ENCODE data around the gene KATNBL1. TPM values are rescaled to one million over a fixed set of nuclear protein-coding genes. Genes with fewer than 3 reads are reported as not detected.
"Not testable (repeated sequence)": the region's sequence is repeated elsewhere in the genome, so short reads cannot be mapped to it uniquely, and the experiment has no call there.

The KATNBL1 gene
- total RNA-seq, 2 donors from 2014 or later: 41.6 to 51.3 TPM

DNA sequence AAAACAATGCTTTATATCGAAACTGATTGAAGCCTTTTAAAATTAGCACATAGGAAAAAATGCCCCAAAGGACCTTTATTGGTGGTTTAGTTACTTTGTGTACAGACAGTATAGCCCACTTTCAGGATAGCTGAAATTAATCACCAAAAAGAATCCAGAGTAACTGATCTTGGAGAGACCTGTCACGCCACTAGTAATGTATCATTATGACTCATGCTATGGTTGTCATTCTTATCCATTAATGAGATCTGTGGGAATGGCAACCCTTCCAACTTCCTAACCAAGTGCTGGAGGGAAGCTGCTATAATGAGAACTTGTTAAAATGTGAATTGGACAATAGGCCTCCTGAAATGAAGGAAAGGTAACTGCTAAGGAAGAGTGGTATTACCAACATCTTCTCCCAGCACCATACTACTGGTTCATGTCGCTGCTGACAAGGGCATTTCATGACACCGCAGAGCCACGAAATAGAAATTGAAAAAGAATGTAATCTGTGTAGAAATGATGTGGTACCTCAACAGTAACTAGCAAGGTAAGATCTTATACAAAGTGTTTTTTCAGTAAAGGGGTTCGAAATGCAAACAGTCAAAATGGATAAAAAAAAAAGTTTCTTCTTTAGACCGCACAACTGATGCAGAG lies 7.8 kb upstream of the KATNBL1 start:
- H3K27me3 Mint-ChIP-seq: peaks cover 2% of the 10 kb centered on the region
- H3K4me1 Mint-ChIP-seq: no peaks in the 10 kb centered on the region
- H3K27ac Mint-ChIP-seq: peak overlapping the region; percentile 17
- no peaks in the 10 kb centered on the region for H3K36me3 Mint-ChIP-seq (ENCODE audit: low read depth)
- H3K9me3 Mint-ChIP-seq: no peaks in the 10 kb centered on the region
- no peak overlapping the region for H3K4me3 Mint-ChIP-seq
- peak; percentile 72 for ATAC-seq (replicated peaks)

GRCh38 chr15:34216527-34217270 lies 6.8 kb upstream of the KATNBL1 start:
- H3K4me3 Mint-ChIP-seq: no peak overlapping the region
- no peaks in the 10 kb centered on the region for H3K4me1 Mint-ChIP-seq
- peaks cover 2% of the 10 kb centered on the region for H3K27me3 Mint-ChIP-seq
- H3K27ac Mint-ChIP-seq: peak overlapping the region; percentile 17
- H3K36me3 Mint-ChIP-seq (ENCODE audit: low read depth): no peaks in the 10 kb centered on the region
- ATAC-seq (replicated peaks): no peak
- H3K9me3 Mint-ChIP-seq: no peaks in the 10 kb centered on the region

DNA sequence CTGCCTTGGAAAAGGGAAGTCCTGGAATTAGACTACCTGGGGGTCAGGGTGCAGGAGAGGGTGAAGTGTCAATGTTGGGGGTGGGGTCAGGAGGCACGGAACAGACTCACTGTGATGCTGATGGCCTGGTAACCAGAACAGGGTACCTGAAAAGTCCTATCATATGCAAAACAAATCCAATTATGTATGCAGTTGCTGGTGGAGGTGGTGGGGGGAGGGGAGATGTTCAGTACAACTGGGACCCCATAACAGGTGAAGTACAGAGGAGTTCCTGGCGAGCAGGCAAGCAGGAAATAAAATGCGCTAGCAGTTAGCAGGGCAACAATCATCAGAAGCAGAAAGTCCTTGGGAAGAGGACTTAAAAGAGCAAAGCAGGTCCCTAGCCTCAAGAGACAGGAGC lies 4.2 kb upstream of the KATNBL1 start:
- Mint-ChIP-seq H3K27me3 (peaks cover 2% of the 10 kb centered on the region), H3K36me3 (ENCODE audit: low read depth) (no peaks in the 10 kb centered on the region), H3K4me1 (peaks cover 4% of the 10 kb centered on the region), H3K4me3 (no peak overlapping the region), H3K27ac (no peak overlapping the region), H3K9me3 (no peaks in the 10 kb centered on the region)
- no peak for ATAC-seq (replicated peaks)

GRCh38 chr15:34213690-34214089 lies 3.8 kb upstream of the KATNBL1 start:
- no peak overlapping the region for H3K4me3 Mint-ChIP-seq
- H3K36me3 Mint-ChIP-seq (ENCODE audit: low read depth): no peaks in the 10 kb centered on the region
- H3K27ac Mint-ChIP-seq: no peak overlapping the region
- H3K27me3 Mint-ChIP-seq: peaks cover 2% of the 10 kb centered on the region
- H3K9me3 Mint-ChIP-seq: no peaks in the 10 kb centered on the region
- peaks cover 6% of the 10 kb centered on the region for H3K4me1 Mint-ChIP-seq
- ATAC-seq (replicated peaks): no peak

GRCh38 chr15:34206011-34206410 lies 3.9 kb downstream of the KATNBL1 start:
- H3K27ac Mint-ChIP-seq: peak overlapping the region; percentile 26
- peaks cover 12% of the 10 kb centered on the region for H3K36me3 Mint-ChIP-seq (ENCODE audit: low read depth)
- no peaks in the 10 kb centered on the region for H3K9me3 Mint-ChIP-seq
- H3K4me3 Mint-ChIP-seq: peak overlapping the region; percentile 28
- peaks cover 32% of the 10 kb centered on the region for H3K4me1 Mint-ChIP-seq
- ATAC-seq (replicated peaks): peak; percentile 43
- no peaks in the 10 kb centered on the region for H3K27me3 Mint-ChIP-seq

GRCh38 chr15:34203936-34204335 lies 6.0 kb downstream of the KATNBL1 start:
- Mint-ChIP-seq H3K36me3 (ENCODE audit: low read depth) (peaks cover 30% of the 10 kb centered on the region), H3K4me1 (peaks cover 27% of the 10 kb centered on the region), H3K27me3 (no peaks in the 10 kb centered on the region), H3K4me3 (no peak overlapping the region), H3K27ac (no peak overlapping the region), H3K9me3 (no peaks in the 10 kb centered on the region)
- peak; percentile 48 for ATAC-seq (replicated peaks)

DNA sequence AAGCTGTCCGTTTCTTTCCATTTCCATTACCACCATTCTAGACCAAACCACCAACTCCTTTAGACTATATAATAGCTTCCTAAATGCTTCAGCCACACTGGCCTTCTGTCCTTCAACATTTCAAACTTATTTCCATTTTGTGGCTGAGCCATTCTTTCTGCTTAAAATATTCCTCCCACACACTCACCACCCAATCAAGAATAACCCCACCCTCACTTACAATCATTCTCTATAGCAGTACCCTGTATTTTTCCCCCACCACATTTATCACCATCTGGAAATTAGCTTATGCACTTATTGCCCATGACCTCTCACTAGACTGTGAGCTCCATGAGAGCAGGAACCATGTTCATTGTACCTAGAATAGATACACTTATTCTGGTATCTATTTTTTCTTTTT lies 6.6 kb downstream of the KATNBL1 start:
- Mint-ChIP-seq H3K4me1 (peaks cover 22% of the 10 kb centered on the region), H3K4me3 (no peak overlapping the region), H3K27me3 (no peaks in the 10 kb centered on the region), H3K9me3 (no peaks in the 10 kb centered on the region), H3K27ac (no peak overlapping the region), H3K36me3 (ENCODE audit: low read depth) (peaks cover 37% of the 10 kb centered on the region)
- ATAC-seq (replicated peaks): no peak

- H3K4me1 Mint-ChIP-seq; ATAC-seq (replicated peaks); H3K27me3 Mint-ChIP-seq; H3K9me3 Mint-ChIP-seq; H3K4me3 Mint-ChIP-seq; H3K27ac Mint-ChIP-seq; H3K36me3 Mint-ChIP-seq (ENCODE audit: low read depth): not testable (repeated sequence)
These were observed 16.6 kb downstream of the KATNBL1 start for GRCh38 chr15:34193272-34193671.

DNA sequence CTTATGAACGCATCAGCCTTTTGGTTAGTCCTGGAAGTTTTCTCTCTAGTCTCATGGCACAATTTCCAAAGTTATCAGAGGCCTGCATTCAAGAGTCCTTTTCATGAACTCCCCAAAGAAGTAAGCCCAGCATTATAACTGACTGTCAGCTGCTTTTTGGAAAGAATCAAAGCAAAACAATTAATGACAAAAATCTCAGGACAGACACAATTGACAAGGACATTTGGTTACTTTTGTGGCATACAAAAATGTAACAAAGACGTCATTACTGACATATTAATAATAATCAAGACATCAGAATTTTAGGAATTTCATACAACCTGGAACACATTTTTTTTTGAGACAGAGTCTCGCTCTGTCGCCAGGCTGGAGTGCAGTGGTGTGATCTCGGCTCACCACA lies 21.2 kb downstream of the KATNBL1 start:
- no peak for ATAC-seq (replicated peaks)
- peaks cover 7% of the 10 kb centered on the region for H3K4me1 Mint-ChIP-seq
- H3K9me3 Mint-ChIP-seq: no peaks in the 10 kb centered on the region

DNA sequence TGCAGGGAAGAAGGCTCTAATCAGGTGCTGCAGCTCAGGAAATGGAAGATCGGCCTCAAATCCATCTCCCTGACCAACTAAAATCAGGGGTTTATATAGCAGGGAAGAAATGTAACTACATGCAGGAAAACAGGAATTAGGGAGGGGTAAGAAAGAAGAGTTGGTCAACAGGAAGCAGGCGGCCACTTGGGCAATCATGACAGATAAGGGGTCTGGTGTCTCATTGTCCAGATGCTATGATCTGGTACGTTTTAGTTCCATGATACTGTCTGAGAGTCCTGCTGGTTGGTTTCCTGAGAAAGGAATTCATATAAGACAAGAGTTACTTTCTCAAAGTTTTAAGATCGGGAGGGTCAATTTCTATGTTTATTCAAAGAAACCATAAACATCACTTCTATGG lies 24.2 kb downstream of the KATNBL1 start:
- H3K27me3 Mint-ChIP-seq: no peaks in the 10 kb centered on the region
- H3K27ac Mint-ChIP-seq: peak overlapping the region; percentile 44
- no peak for ATAC-seq (replicated peaks)
- peaks cover 11% of the 10 kb centered on the region for H3K4me1 Mint-ChIP-seq
- H3K4me3 Mint-ChIP-seq: no peak overlapping the region
- H3K36me3 Mint-ChIP-seq (ENCODE audit: low read depth): peaks cover 4% of the 10 kb centered on the region
- no peaks in the 10 kb centered on the region for H3K9me3 Mint-ChIP-seq

More for the DNA sequence above, 21.2 kb downstream of the KATNBL1 start:
- no peaks in the 10 kb centered on the region for H3K27me3 Mint-ChIP-seq
- peaks cover 4% of the 10 kb centered on the region for H3K36me3 Mint-ChIP-seq (ENCODE audit: low read depth)
- no peak overlapping the region for H3K27ac Mint-ChIP-seq
- H3K4me3 Mint-ChIP-seq: no peak overlapping the region

GRCh38 chr15:34182942-34183341 lies 27.0 kb downstream of the KATNBL1 start:
- H3K36me3 Mint-ChIP-seq (ENCODE audit: low read depth): peaks cover 4% of the 10 kb centered on the region
- no peaks in the 10 kb centered on the region for H3K27me3 Mint-ChIP-seq
- H3K4me3 Mint-ChIP-seq: no peak overlapping the region
- no peaks in the 10 kb centered on the region for H3K9me3 Mint-ChIP-seq
- no peak overlapping the region for H3K27ac Mint-ChIP-seq
- H3K4me1 Mint-ChIP-seq: peaks cover 16% of the 10 kb centered on the region
- no peak for ATAC-seq (replicated peaks)

- Mint-ChIP-seq H3K4me3 (no peak overlapping the region), H3K27ac (no peak overlapping the region)
These were observed 30.7 kb downstream of the KATNBL1 start for GRCh38 chr15:34179234-34179633.

GRCh38 chr15:34165987-34166573 lies 43.8 kb downstream of the KATNBL1 start:
- not testable (repeated sequence) for H3K27me3 Mint-ChIP-seq

More at GRCh38 chr15:34179234-34179633, 30.7 kb downstream of the KATNBL1 start:
- Mint-ChIP-seq H3K36me3 (ENCODE audit: low read depth) (peaks cover 4% of the 10 kb centered on the region), H3K4me1 (peaks cover 9% of the 10 kb centered on the region), H3K9me3 (peaks cover 2% of the 10 kb centered on the region), H3K27me3 (no peaks in the 10 kb centered on the region)
- no peak for ATAC-seq (replicated peaks)

GRCh38 chr15:34161329-34161963 lies 48.5 kb downstream of the KATNBL1 start:
- no peaks in the 10 kb centered on the region for H3K27me3 Mint-ChIP-seq
- peaks cover 12% of the 10 kb centered on the region for H3K4me1 Mint-ChIP-seq
- peaks cover 19% of the 10 kb centered on the region for H3K9me3 Mint-ChIP-seq
- peaks cover 84% of the 10 kb centered on the region for H3K36me3 Mint-ChIP-seq (ENCODE audit: low read depth)
- peak overlapping the region; percentile 86 for H3K27ac Mint-ChIP-seq
- ATAC-seq (replicated peaks): peak; percentile 96
- H3K4me3 Mint-ChIP-seq: peak overlapping the region; percentile 36

More at GRCh38 chr15:34165987-34166573, 43.8 kb downstream of the KATNBL1 start:
- Mint-ChIP-seq H3K9me3 (peaks cover 10% of the 10 kb centered on the region), H3K4me1 (peaks cover 27% of the 10 kb centered on the region), H3K36me3 (ENCODE audit: low read depth) (peaks cover 41% of the 10 kb centered on the region)
- ATAC-seq (replicated peaks); H3K27ac Mint-ChIP-seq; H3K4me3 Mint-ChIP-seq: not testable (repeated sequence)
